GM23248 (cell line): ENCODE results near the gene CPPED1.

ENCODE experiments used
- EZH2 ChIP-seq: fragments of 200-600 bp; sonication (generic); IDR thresholded peaks from 2 replicates; pipeline ENCODE4 v1.6.1; 2018; ENCODE audit warnings: antibody characterized with exemption, mild to moderate bottlenecking; ENCODE audit not compliant: insufficient read depth, poor library complexity, severe bottlenecking
- EZH2phosphoT487 ChIP-seq: fragments of 200-600 bp; sonication (generic); IDR thresholded peaks from 2 replicates; pipeline ENCODE4 v1.6.1; 2018; ENCODE audit warnings: antibody characterized with exemption, moderate library complexity, mild to moderate bottlenecking, low read depth; ENCODE audit not compliant: insufficient read depth

DNA sequence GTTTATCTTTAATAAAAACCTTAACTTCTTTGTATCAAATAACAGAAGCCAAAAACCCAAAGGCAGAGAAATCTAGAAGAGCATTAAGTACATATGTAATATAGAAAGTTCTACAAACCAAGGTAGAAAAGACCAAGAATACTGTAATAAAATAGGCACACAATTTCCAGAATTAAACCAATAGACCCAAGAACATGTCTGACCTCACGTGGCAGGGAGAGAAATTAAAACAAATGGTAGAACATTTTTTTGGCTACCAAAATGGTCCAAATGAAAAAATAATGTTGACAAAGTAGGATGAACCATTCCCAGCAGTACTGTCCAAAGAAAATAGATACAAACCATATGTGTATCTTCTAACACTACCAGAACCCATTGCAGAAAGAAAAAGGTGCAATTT, 183.5 kb downstream of the CPPED1 start:
- TF ChIP-seq EZH2phosphoT487 (no peak), EZH2 (no peak)
